HG03280 (cell line): Measurements from ENCODE around the gene GPR158.

Source experiments
- ATAC-seq: cut with Tn5 transposase; IDR thresholded peaks from one replicate; pipeline ENCODE4 v1.9.1; 2021; ENCODE audit warnings: mild to moderate bottlenecking, moderate library complexity; ENCODE audit not compliant: unreplicated experiment

GPR158 gene

GRCh38 chr10:25191162-25191895 is 16.5 kb downstream of the GPR158 start:
- ATAC-seq: no peak

- no peak for ATAC-seq
Measured at GRCh38 chr10:25198151-25198550, 23.4 kb downstream of the GPR158 start.

DNA sequence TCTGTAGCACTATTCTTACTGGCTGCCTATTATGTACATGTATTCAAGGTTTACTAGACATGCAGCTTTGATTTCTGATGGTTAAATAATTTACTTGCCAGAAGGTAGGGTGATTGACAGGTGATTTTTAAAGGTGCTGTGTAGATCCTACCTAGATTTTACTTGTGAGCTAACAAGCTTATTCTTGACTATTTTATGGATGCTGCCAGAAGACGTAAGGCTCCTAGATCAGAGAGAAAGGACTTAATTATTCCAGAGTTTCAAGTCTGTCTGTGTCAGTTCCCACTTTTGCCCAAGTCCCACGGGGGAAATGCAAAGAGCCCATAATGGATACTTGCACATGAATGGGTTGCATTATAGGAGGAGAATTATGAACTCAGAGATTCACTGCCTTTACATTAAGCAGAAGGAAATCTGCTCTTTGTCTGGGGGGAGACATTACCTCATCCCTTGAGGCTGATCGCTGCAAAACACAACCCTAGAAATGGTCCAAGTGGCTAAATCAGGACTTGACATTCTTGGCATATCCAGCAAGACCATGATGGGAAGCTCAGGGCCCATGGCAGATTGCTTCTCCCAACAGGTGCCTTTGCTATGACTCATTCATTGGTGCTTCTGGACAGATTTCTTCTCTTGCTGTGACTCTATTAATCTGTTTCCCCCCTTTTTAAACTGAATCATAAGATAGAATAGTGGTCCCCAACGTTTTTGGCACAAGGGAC is 32.1 kb downstream of the GPR158 start:
- ATAC-seq: no peak

DNA sequence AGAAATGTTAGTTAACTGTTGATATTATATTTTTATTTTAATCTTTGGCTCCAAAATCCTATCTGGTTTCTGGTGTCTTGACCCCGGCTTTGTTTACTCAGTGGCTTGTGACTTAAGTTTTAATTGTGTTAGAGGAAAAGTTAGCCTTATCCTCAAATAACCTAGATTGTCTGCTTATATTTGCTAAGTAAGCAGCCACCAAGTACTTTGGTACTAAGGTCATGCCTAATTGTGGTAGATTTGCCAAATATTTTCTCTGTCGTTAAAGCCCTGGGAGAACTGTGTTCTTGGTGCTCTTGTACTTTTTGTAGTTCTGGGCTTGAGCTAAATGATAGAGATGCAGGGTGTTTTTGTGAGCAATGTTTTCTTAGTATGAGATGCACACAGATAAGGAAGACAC is 34.8 kb downstream of the GPR158 start:
- ATAC-seq: no peak

DNA sequence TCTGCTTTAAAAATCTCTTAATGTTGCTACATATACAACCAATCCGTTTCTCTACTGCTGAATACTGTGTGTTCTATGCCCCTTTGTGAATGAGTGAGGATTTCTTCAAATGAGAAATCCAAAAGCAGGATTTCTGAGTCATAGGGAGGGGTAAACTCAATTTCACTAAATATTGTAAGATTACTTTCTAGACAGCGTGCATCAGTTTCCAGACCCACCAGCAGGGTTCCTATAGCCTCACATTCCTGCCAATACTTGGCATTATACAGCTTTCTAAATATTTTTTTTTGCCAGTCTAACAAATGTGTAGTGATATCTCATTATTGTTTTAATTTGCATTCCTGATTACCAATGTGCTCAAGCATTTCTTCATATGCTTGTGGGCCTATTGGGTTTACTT is 35.5 kb downstream of the GPR158 start:
- no peak for ATAC-seq

- ATAC-seq: no peak
Measured at GRCh38 chr10:25220156-25220555, 45.4 kb downstream of the GPR158 start.

- ATAC-seq: no peak
Measured at GRCh38 chr10:25222085-25222660, 47.4 kb downstream of the GPR158 start.

GRCh38 chr10:25226775-25227682 is 52.2 kb downstream of the GPR158 start:
- no peak for ATAC-seq

GRCh38 chr10:25231751-25232150 is 57.0 kb downstream of the GPR158 start:
- ATAC-seq: no peak

DNA sequence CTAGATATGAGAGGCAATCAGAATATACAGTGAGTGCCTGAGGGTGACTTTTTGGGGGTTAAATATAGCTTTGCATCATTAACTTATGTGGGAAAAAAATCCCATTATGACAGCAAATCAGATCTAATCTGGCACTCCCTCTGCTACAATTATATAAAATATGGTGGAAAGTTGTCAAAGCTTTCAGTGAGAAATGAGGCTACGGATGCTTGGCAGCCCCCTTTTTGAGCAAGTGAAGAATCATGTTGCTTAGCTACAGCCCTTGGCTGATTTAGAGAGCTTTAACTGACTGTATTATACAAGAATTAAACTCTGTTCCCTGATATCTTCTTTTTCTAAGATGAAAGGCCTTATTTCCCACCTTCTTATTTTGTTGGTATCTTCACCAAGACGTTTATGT is 57.4 kb downstream of the GPR158 start:
- ATAC-seq: no peak

GRCh38 chr10:25245165-25245564 is 70.4 kb downstream of the GPR158 start:
- ATAC-seq: no peak

GRCh38 chr10:25257646-25258045 is 82.8 kb downstream of the GPR158 start:
- ATAC-seq: no peak

- ATAC-seq: no peak
Measured at GRCh38 chr10:25261110-25261509, 86.3 kb downstream of the GPR158 start.

- ATAC-seq: no peak
Measured at GRCh38 chr10:25261558-25261957, 86.8 kb downstream of the GPR158 start.

GRCh38 chr10:25263931-25264330 is 89.1 kb downstream of the GPR158 start:
- no peak for ATAC-seq

DNA sequence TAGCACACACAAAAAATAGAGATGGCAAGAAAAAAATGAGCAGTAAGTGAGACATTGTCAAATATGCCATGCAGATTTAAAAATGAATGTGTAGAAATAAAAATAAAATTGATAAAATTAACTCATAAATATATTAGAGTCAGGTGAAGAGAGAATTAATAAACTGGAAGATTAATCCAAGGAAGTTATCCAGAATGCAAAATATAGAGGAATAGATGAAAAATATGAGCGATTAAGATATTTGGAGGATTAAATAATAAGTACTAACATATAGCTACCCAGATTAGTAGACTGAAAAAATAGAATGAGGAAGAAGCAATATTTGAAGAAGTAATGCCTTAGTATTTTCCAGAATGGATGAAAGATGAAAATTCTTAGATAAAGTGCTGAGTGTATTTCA is 103.4 kb downstream of the GPR158 start:
- no peak for ATAC-seq

DNA sequence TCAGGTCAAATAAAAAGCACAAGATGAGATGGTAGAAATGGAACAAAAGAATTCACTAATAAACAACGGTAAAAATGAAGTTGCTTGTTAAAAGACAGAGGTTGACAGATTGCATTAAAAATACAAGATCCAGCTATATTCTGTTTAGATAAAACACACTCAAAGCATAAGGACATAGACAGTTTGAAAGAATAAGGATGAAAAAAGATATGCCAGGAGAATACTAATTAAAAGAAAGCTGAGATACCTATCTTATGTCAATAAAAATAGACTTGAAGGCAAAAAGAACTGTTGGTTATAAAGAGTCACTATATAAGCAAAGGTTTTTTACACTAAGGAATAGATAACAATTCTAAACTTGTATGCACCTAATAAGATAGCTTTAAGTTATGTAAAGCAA is 105.3 kb downstream of the GPR158 start:
- ATAC-seq: no peak

GRCh38 chr10:25280573-25280972 is 105.8 kb downstream of the GPR158 start:
- no peak for ATAC-seq

- ATAC-seq: no peak
Measured at GRCh38 chr10:25285809-25286208, 111.0 kb downstream of the GPR158 start.

- ATAC-seq: no peak
Measured at GRCh38 chr10:25288181-25288580, 113.4 kb downstream of the GPR158 start.
